Keratinocyte (primary cell): ENCODE data around the gene ATP5ME.
"Not testable (repeated sequence)": the region's sequence is repeated elsewhere in the genome, so short reads cannot be mapped to it uniquely, and the experiment has no call there.

Experiments
- EZH2 ChIP-seq: IDR thresholded peaks from one replicate; pipeline ENCODE4 v1.6.1; 2012; ENCODE audit warnings: inconsistent platforms, mild to moderate bottlenecking, low read length, moderate library complexity
- TF ChIP-seq, protein P1 (sequence below), 3 experiments: IDR thresholded peaks in 1 of 3; conservative IDR thresholded peaks in 1 of 3; optimal IDR thresholded peaks in 1 of 3; 2 replicates in 2 of 3; 3 replicates in 1 of 3; pipeline versions ENCODE3 to v1.5.1; 2011; ENCODE audit warnings: low read length in 3 of 3, mild to moderate bottlenecking in 3 of 3, moderate library complexity in 2 of 3, control low read depth in 1 of 3, inconsistent platforms in 1 of 3; ENCODE audit not compliant: insufficient read depth in 2 of 3; ENCODE audit errors: extremely low read depth in 1 of 3

DNA sequence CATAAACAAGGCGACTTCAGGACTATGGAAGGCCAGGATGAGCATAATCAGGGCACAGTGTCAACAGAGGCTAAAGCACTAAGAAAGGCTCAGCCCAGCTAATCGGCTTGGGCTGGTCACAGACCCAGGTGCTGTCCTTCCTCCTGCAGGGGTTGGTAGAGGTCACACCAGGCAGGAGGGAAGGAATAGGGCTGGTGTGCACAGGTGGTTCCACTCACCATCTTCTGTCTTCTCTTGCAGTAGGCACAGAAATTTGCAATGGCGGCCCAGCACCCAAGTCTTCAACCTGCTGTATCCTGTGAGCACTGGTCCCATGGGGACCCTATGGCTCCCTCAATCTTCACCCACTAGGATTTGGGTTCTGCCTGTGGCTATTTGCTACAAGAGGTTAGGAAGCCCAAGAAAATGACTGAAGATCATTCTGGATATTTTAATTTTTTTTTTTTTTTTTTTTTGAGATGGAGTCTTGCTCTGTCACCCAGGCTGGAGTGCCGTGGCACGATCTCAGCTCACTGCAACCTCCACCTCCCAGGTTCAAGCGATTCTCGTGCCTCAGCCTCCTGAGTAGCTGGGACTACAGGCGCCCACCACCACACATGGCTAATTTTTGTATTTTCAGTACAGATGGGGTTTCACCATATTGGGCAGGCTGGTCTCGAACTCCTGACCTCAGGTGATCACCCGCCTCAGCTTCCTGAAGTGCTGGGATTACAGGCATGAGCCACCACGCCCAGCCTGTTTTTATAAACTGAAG lies 4.1 kb downstream of the ATP5ME start:
- TF ChIP-seq, protein P1, sequence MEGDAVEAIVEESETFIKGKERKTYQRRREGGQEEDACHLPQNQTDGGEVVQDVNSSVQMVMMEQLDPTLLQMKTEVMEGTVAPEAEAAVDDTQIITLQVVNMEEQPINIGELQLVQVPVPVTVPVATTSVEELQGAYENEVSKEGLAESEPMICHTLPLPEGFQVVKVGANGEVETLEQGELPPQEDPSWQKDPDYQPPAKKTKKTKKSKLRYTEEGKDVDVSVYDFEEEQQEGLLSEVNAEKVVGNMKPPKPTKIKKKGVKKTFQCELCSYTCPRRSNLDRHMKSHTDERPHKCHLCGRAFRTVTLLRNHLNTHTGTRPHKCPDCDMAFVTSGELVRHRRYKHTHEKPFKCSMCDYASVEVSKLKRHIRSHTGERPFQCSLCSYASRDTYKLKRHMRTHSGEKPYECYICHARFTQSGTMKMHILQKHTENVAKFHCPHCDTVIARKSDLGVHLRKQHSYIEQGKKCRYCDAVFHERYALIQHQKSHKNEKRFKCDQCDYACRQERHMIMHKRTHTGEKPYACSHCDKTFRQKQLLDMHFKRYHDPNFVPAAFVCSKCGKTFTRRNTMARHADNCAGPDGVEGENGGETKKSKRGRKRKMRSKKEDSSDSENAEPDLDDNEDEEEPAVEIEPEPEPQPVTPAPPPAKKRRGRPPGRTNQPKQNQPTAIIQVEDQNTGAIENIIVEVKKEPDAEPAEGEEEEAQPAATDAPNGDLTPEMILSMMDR (optimal IDR thresholded peaks at IDR 0.05 in 1 of 3, IDR thresholded peaks at IDR 0.05 in 1 of 3, conservative IDR thresholded peaks at IDR 0.05 in 1 of 3; ENCODE audit: extremely low read depth in 1 of 3, insufficient read depth in 2 of 3, low read length in 3 of 3): not testable (repeated sequence)
- TF ChIP-seq EZH2: not testable (repeated sequence)
